ENCODE data around the gene PTPN6. TPM values are rescaled to one million over a fixed set of nuclear protein-coding genes. Genes with fewer than 3 reads are reported as not detected.

PTPN6 gene
- total RNA-seq, 1 donor, result 0.36 TPM

- no peak for TF ChIP-seq CTCF (IDR thresholded peaks at IDR 0.05; ENCODE audit: extremely low read depth, low read depth, low read length)
- H3K27ac ChIP-seq (ENCODE audit: low read depth, low read length), result no peak overlapping the region
- H4K20me1 ChIP-seq (ENCODE audit: insufficient read depth, low read length), result no peaks in the 10 kb centered on the region
- no peaks in the 10 kb centered on the region for H3K9me3 ChIP-seq (ENCODE audit: low read depth, low read length)
- DNase-seq (ENCODE audit: insufficient read length, low spot score, missing footprints), result no peak
- no peaks in the 10 kb centered on the region for H3K79me2 ChIP-seq (ENCODE audit: insufficient read depth, low read length)
- no peak overlapping the region for H3K4me2 ChIP-seq (ENCODE audit: insufficient read depth, low read length)
- H3K4me1 ChIP-seq (ENCODE audit: insufficient read depth, low read length), result peaks cover 28% of the 10 kb centered on the region
- no peaks in the 10 kb centered on the region for H3K27me3 ChIP-seq (ENCODE audit: insufficient read depth, low read length)
- no peak overlapping the region for H3K4me3 ChIP-seq (ENCODE audit: insufficient read depth, low read length)
- no peaks in the 10 kb centered on the region for H3K36me3 ChIP-seq (ENCODE audit: insufficient read depth, low read length)
- H2AFZ ChIP-seq (ENCODE audit: low read length), result no peak overlapping the region
These were observed 6.8 kb downstream of the PTPN6 start for GRCh38 chr12:6957741-6958608.

GRCh38 chr12:6958609-6959057 is 7.5 kb downstream of the PTPN6 start:
- no peak overlapping the region for H2AFZ ChIP-seq (ENCODE audit: low read length)
- TF ChIP-seq CTCF (IDR thresholded peaks at IDR 0.05; ENCODE audit: extremely low read depth, low read depth, low read length), result no peak
- no peaks in the 10 kb centered on the region for H3K27me3 ChIP-seq (ENCODE audit: insufficient read depth, low read length)
- H3K36me3 ChIP-seq (ENCODE audit: insufficient read depth, low read length), result no peaks in the 10 kb centered on the region
- no peak for DNase-seq (ENCODE audit: insufficient read length, low spot score, missing footprints)
- peaks cover 22% of the 10 kb centered on the region for H3K4me1 ChIP-seq (ENCODE audit: insufficient read depth, low read length)
- no peaks in the 10 kb centered on the region for H3K79me2 ChIP-seq (ENCODE audit: insufficient read depth, low read length)
- H4K20me1 ChIP-seq (ENCODE audit: insufficient read depth, low read length), result no peaks in the 10 kb centered on the region
- no peaks in the 10 kb centered on the region for H3K9me3 ChIP-seq (ENCODE audit: low read depth, low read length)
- no peak overlapping the region for H3K27ac ChIP-seq (ENCODE audit: low read depth, low read length)
- H3K4me2 ChIP-seq (ENCODE audit: insufficient read depth, low read length), result no peak overlapping the region
- no peak overlapping the region for H3K4me3 ChIP-seq (ENCODE audit: insufficient read depth, low read length)

GRCh38 chr12:6959058-6959804 is 8.1 kb downstream of the PTPN6 start:
- Histone ChIP-seq H3K79me2 (ENCODE audit: insufficient read depth, low read length) (no peaks in the 10 kb centered on the region), H3K4me2 (ENCODE audit: insufficient read depth, low read length) (no peak overlapping the region), H3K36me3 (ENCODE audit: insufficient read depth, low read length) (no peaks in the 10 kb centered on the region), H3K27ac (ENCODE audit: low read depth, low read length) (no peak overlapping the region), H3K9me3 (ENCODE audit: low read depth, low read length) (no peaks in the 10 kb centered on the region), H3K4me3 (ENCODE audit: insufficient read depth, low read length) (no peak overlapping the region), H4K20me1 (ENCODE audit: insufficient read depth, low read length) (no peaks in the 10 kb centered on the region), H3K27me3 (ENCODE audit: insufficient read depth, low read length) (no peaks in the 10 kb centered on the region), H3K4me1 (ENCODE audit: insufficient read depth, low read length) (peaks cover 17% of the 10 kb centered on the region), H2AFZ (ENCODE audit: low read length) (no peak overlapping the region)
- TF ChIP-seq CTCF (IDR thresholded peaks at IDR 0.05; ENCODE audit: extremely low read depth, low read depth, low read length), result no peak
- DNase-seq (ENCODE audit: insufficient read length, low spot score, missing footprints), result no peak
